DMS153 treated with DMSO at 0.1 percent for 48 hours (cell line): ENCODE results near the gene GJA8.
"Not testable (repeated sequence)": the region's sequence is repeated elsewhere in the genome, so short reads cannot be mapped to it uniquely, and the experiment has no call there.

Experiments
- DNase-seq: peaks from one replicate; lab custom pipeline; 2025; ENCODE audit not compliant: unreplicated experiment; lab: John Stamatoyannopoulos, UW

The GJA8 gene

DNA sequence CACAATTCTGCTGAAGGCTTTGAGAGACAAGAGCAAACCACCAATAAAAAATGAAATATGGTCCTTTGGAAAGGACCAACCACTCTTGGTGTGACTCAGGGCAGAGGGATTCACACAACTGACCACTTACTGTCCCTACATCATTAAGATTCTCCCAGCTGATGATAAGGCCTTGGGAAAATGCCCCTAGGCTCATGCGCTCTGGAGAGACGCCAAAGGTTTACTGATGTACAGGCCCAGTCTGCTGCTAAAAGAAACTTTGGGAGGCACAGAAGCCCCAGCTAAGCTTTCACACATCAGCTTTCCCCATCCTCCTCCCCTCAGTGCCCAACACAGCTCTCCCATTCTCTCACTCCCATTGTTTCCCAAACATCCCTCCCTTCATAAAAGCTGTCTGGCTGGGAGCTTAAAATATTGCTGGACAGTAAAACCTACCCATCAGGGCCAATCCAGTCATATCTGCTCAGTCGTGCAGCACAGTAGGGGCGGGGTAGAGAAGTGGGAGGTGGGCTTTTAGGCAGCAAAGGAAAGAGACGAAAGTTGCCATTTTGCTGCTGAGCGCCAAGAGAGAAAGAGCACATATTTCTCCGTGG lies at the start of gene GJA8:
GJA8 (plus strand) TSS at position 543 of the 593 bp plus-strand sequence. CDS start 5,161 bp downstream, outside the sequence.
- no peak for DNase-seq

DNA sequence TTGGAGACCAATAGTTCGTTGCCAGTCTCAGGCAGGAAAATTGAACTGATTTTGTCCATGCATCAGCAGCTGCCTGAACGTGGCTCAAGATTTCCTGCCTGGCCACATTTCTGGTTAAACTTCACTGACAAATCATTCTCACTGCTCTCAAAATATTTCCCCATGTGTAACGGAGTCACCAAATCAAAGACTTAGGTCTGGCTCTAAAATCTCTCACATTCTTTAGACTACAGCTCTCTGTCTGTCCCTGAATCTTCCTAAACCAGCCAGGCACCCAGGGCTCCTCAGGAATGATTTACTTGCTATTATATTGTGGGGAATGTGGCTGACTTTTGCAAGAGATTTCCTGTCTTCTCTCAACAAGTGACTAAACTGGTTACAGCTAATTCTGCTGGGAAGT lies 49.2 kb upstream of the GJA8 start:
- DNase-seq = no peak

DNA sequence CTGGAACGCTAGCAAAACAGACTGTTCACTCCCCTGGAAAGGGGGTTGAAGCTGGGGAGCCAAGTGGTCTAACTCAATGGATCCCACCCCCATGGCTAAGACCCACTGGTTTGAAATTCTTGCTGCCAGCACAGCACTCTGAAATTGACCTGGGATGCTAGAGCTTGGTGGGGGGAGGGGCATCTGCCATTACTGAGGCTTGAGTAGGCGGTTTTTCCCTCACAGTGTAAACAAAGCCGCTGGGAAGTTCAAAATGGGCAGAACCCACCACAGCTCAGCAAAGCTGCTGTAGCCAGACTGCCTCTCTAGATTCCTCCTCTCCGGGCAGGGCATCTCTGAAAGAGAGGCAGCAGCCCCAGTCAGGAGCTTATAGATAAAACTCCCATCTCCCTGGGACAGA lies 47.6 kb upstream of the GJA8 start:
- DNase-seq = not testable (repeated sequence)

GRCh38 chr1:147855996-147856395 lies 46.6 kb upstream of the GJA8 start:
- not testable (repeated sequence) for DNase-seq

DNA sequence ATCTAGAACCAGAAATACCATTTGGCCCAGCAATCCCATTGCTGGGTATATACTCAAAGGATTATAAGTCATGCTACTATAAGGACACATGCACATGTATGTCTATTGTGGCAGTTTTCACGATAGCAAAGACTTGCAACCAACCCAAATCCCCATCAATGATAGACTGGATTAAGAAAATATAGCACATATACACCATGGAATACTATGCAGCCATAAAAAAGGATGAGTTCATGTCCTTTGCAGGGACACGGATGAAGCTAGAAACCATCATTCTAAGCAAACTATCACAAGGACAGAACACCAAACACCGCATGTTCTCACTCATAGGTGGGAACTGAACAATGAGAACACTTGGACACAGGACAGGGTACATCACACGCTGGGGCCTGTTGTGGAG lies 35.4 kb upstream of the GJA8 start:
- DNase-seq = not testable (repeated sequence)

DNA sequence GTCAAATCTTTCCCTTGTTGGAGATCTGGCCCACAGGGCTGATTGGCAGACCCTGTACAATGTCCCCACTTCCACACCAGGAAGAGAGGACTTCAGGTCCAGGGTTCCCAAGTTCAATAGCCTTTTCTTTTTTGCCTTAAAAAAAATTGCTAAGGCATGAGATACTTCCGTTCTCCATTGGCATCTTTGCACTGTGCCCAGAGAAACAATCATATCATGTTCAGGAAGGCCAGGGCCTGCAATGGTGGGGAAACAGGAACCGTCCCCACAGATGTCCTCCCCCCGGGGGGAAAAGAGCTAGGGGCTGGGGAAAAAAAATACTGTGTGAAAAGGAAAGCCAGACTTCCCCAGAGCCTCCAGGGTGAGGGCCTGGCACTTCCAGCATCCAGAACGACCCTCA lies 24.6 kb upstream of the GJA8 start:
- DNase-seq = no peak

DNA sequence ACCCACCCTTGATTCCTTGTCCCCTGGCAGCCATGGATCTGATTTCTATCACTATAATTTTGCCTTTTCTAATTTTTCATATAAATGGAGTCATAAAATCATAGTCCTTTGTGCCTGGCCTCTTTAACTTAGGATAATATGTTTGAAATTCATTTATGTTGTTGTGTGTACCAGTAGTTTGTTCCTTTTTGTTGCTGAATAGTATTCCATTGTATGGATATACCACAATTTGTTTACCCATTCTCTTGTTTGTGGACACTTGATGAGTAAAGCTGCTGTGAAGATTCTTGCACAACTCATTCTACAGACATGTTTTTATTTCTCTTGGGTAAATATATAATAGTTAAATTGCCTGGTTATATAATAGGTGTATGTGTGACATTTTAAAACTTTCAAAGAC lies 22.7 kb upstream of the GJA8 start:
- no peak for DNase-seq

DNA sequence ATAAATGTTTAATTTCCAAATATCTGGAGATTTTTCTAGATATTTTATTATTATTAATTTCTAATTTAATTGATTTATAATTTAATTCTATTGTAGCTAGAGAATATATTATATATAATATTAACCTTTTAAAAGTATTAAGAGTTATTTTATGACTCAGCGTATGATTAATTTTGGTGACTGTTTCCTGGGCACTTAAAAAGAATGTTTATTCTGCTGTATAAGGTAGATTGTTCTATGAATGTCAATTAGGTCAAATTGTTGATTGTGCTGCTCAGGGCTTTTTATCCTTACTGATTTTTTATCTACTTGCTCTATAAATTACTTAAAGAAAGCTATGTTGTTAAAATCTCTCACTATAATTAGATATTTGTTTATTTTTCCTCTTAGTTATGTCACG lies 20.1 kb upstream of the GJA8 start:
- DNase-seq = no peak

- peak; percentile 65 for DNase-seq
Measured at GRCh38 chr1:147890177-147890790, 12.3 kb upstream of the GJA8 start.

- no peak for DNase-seq
Measured at GRCh38 chr1:147891088-147891487, 11.5 kb upstream of the GJA8 start.

DNA sequence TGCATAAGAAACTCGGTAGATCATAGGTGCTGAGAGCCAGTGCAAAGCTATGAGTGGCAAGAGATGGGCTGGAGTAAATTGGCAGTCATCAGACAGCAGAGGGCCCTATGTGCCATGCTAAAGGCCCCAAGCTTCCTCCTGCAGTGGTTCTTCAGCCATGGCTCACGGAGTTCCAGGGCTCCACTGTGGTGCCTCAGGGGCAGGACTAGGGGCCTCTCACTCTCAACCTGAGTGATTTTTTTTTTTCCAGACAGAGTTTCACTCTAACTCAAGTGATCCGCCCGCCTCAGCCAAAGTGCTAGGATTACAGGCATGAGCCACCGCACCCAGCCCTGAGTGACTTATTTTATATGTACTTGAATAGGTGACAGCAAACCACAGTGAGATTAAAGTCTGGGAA lies 10.4 kb upstream of the GJA8 start:
- peak; percentile 22 for DNase-seq

GRCh38 chr1:147892731-147893214 lies 9.8 kb upstream of the GJA8 start:
- peak; percentile 75 for DNase-seq

- DNase-seq = no peak
Measured at GRCh38 chr1:147895123-147895522, 7.5 kb upstream of the GJA8 start.

GRCh38 chr1:147897029-147897752 lies 5.4 kb upstream of the GJA8 start:
- DNase-seq = no peak

GRCh38 chr1:147897789-147898188 lies 4.8 kb upstream of the GJA8 start:
- no peak for DNase-seq

DNA sequence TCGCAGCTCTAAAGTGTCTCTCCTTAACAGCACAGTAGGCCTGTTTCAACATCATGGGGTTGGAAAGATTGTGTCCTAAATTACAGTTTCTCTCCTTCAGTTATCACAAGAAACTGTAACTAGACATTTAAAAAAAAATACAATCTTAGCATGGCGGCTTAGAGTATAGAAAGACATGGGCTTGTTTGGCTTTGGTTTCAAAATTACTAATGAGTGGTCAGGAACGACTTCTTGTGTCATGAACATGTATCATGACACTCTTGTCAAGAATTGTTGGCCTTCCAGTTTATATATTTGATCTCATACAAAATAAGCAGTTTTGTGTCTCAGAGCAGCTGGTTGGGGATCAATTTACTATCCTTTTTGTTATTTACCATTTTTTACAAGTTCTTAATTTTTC lies 2.1 kb downstream of the GJA8 start:
- no peak for DNase-seq

DNA sequence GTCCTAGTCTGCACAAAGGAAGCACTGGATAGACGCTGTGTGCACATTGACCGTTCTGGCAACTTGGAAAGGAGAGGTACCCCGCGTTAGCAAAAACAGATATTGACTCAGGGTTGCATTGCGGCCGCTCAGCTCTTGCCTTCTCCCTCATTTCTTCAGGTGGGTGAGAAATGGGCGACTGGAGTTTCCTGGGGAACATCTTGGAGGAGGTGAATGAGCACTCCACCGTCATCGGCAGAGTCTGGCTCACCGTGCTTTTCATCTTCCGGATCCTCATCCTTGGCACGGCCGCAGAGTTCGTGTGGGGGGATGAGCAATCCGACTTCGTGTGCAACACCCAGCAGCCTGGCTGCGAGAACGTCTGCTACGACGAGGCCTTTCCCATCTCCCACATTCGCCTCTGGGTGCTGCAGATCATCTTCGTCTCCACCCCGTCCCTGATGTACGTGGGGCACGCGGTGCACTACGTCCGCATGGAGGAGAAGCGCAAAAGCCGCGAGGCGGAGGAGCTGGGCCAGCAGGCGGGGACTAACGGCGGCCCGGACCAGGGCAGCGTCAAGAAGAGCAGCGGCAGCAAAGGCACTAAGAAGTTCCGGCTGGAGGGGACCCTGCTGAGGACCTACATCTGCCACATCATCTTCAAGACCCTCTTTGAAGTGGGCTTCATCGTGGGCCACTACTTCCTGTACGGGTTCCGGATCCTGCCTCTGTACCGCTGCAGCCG lies 5.4 kb downstream of the GJA8 start:
- DNase-seq = no peak

GRCh38 chr1:147912553-147912952 lies 10.0 kb downstream of the GJA8 start:
- DNase-seq = no peak

- no peak for DNase-seq
Measured at GRCh38 chr1:147913362-147913942, 10.9 kb downstream of the GJA8 start.

DNA sequence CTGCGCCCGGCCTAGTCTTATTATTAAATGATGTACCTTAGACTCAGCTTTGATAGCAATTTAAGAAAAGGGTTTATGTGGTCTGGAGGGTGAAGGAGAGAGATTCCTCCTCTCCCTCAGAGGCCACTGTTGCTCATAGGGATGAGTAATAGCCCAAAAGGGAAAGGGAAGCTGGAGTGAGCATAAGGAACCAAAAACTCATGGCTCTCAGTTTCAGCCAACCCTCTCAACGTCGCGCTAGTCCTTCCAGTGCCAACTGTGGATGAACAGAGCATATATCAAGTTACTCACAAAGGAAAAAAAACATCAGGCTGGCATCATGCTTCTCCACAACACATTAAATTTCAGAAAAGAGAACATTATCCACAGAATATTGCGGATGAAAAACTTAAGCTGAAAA lies 17.3 kb downstream of the GJA8 start:
- DNase-seq = no peak

GRCh38 chr1:147924813-147925212 lies 22.2 kb downstream of the GJA8 start:
- DNase-seq = no peak
